Embryonic facial prominence (tissue), 1 donor: ENCODE results near the gene FRY.

Experiments
- DNase-seq: peaks from one replicate; pipeline ENCODE4 v3.0.0-alpha.2; 2016; ENCODE audit errors: extremely low spot score

Gene FRY

GRCh38 chr13:32309312-32310133 lies 277.9 kb downstream of the FRY start:
- no peak for DNase-seq

GRCh38 chr13:32310134-32310706 lies 278.6 kb downstream of the FRY start:
- peak; percentile 31 for DNase-seq

- DNase-seq, result no peak
Measured at GRCh38 chr13:32311188-32311897, 279.8 kb downstream of the FRY start.

DNA sequence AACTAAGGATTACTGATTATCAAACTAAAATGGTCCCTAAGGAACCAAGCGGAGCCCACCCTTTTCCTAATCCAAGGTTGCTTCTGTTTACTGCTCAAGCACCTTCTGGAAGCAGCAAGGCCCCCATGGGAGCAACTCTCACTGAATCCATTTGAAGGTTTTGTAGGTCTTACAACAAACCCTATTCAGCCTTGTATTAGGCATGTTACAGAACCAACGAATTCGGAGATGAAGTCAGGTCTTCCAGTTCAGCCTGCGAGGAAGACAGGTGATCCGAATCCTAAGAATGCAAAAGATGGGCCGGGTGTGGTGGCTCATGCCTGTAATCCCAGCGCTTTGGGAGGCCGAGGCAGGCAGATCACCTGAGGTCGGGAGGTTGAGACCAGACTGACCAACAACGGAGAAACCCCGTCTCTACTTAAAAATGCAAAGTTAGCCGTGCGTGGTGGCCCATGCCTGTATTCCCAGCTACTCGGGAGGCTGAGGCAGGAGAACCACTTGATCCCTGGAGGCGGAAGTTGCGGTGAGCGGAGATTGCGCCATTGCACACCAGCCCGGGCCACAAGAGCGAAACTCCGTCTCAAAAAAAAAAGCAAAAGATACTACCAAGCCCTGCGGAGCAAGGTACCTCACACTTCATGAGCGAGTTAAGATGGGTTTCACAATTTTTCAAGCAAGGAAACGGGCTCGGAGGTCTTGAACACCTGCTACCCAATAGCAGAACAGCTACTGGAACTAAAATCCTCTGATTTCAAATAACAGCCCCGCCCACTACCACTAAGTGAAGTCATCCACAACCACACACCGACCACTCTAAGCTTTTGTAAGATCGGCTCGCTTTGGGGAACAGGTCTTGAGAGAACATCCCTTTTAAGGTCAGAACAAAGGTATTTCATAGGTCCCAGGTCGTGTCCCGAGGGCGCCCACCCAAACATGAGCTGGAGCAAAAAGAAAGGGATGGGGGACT lies 283.0 kb downstream of the FRY start:
- DNase-seq, result peak; percentile 70

DNA sequence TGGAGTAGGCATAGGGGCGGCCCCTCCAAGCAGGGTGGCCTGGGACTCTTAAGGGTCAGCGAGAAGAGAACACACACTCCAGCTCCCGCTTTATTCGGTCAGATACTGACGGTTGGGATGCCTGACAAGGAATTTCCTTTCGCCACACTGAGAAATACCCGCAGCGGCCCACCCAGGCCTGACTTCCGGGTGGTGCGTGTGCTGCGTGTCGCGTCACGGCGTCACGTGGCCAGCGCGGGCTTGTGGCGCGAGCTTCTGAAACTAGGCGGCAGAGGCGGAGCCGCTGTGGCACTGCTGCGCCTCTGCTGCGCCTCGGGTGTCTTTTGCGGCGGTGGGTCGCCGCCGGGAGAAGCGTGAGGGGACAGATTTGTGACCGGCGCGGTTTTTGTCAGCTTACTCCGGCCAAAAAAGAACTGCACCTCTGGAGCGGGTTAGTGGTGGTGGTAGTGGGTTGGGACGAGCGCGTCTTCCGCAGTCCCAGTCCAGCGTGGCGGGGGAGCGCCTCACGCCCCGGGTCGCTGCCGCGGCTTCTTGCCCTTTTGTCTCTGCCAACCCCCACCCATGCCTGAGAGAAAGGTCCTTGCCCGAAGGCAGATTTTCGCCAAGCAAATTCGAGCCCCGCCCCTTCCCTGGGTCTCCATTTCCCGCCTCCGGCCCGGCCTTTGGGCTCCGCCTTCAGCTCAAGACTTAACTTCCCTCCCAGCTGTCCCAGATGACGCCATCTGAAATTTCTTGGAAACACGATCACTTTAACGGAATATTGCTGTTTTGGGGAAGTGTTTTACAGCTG lies 283.9 kb downstream of the FRY start, which contains the start of the genes BRCA2 and ZAR1L:
Gene BRCA2, plus strand, starts transcription at position 271 of the 790 bp plus-strand sequence. CDS start 953 bp downstream, outside the sequence.
Gene ZAR1L, minus strand, starts transcription at position 126 of the 790 bp plus-strand sequence. CDS start 3,438 bp downstream, outside the sequence.
- DNase-seq, result peak; percentile 83

GRCh38 chr13:32316028-32316339 lies 284.4 kb downstream of the FRY start:
- no peak for DNase-seq

DNA sequence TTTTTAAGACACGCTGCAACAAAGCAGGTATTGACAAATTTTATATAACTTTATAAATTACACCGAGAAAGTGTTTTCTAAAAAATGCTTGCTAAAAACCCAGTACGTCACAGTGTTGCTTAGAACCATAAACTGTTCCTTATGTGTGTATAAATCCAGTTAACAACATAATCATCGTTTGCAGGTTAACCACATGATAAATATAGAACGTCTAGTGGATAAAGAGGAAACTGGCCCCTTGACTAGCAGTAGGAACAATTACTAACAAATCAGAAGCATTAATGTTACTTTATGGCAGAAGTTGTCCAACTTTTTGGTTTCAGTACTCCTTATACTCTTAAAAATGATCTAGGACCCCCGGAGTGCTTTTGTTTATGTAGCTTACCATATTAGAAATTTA lies 284.9 kb downstream of the FRY start:
- DNase-seq, result peak; percentile 50

GRCh38 chr13:32317716-32318465 lies 286.3 kb downstream of the FRY start:
- DNase-seq, result no peak

GRCh38 chr13:32320528-32320927 lies 289.0 kb downstream of the FRY start:
- DNase-seq, result no peak

DNA sequence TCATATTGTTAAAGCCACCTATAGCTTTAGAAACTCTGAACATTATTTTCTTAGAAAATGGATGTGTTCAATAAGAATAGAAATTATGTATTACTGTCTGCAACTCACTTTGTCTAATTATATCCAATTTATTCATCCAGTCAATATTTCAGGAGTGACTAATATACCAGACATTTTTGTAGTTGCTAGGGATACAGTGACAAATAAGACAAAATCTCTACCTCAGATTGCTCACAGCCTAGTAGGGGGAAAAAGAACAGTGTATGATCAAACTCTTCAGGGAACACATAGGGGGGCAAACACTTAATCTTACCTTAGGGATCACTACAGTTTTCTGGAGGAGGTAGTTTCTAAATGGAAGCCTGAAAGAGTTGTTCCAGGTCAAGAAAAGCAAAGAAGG lies 292.3 kb downstream of the FRY start:
- DNase-seq, result no peak

DNA sequence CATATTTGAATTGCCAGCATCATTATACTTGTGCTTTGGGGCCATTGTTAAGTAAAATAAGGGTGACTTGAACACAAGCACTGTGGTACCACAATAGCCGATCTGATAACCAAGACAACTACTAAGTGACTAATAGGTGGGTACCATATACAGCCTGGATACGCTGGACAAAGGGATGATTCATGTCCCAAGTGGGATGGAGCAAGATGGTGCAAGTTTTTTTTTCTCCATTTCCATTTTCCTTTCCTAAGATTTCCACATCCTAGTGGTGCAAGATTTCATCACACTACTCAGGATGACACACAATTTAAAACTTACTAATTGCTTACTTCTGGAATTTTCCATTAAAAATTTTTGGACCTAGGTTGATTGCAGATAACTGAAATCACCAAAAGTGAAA lies 298.9 kb downstream of the FRY start:
- DNase-seq, result no peak

DNA sequence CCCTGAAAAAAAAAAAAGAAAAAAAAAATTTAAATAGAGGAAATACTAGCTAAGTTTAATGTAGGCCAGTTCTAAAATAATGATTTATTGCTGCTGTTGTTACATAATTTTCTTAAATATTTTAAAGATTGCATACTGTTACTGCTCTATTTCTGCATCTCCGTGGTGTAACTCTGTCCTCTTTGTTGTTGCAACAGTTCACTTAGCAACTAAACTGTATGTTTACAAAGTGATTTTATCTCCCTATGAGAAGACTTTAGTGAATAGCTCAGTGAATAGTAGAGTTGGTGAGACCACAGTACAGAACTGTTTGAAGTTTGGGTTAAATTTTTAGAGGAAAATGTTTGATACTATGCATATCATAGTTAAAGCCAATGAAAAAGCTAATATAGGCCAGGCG lies 303.1 kb downstream of the FRY start:
- DNase-seq, result no peak

DNA sequence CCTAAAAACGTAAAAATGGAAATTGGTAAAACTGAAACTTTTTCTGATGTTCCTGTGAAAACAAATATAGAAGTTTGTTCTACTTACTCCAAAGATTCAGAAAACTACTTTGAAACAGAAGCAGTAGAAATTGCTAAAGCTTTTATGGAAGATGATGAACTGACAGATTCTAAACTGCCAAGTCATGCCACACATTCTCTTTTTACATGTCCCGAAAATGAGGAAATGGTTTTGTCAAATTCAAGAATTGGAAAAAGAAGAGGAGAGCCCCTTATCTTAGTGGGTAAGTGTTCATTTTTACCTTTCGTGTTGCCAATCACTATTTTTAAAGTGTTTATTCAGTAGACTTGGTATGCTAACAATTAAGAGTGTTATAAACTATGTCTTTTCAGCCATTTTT lies 309.3 kb downstream of the FRY start:
- DNase-seq, result no peak

GRCh38 chr13:32347651-32348050 lies 316.1 kb downstream of the FRY start:
- no peak for DNase-seq
